ENCODE measurements around the gene EN2.

DNA sequence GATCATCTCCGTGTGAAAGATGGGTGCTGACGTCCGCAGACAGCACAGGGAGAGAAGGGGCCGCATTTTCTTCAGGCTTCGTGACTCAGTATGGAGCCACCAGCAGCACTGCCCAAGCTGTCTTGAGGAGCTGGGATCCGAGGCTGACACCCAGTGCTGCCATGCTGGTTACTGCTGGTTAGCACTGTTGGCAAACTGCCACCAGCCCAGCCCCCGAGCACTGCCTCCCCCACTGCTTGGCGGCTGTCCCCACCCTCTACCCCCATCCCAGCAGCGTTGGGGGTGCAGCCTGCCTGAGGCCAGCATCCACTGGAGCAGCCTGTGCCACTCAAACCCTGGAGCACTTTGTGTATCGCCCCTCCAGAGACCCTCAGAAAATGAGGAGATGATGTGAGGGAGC is 35.8 kb upstream of the EN2 start:
- TF ChIP-seq, protein P1, sequence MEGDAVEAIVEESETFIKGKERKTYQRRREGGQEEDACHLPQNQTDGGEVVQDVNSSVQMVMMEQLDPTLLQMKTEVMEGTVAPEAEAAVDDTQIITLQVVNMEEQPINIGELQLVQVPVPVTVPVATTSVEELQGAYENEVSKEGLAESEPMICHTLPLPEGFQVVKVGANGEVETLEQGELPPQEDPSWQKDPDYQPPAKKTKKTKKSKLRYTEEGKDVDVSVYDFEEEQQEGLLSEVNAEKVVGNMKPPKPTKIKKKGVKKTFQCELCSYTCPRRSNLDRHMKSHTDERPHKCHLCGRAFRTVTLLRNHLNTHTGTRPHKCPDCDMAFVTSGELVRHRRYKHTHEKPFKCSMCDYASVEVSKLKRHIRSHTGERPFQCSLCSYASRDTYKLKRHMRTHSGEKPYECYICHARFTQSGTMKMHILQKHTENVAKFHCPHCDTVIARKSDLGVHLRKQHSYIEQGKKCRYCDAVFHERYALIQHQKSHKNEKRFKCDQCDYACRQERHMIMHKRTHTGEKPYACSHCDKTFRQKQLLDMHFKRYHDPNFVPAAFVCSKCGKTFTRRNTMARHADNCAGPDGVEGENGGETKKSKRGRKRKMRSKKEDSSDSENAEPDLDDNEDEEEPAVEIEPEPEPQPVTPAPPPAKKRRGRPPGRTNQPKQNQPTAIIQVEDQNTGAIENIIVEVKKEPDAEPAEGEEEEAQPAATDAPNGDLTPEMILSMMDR (conservative IDR thresholded peaks at IDR 0.05; ENCODE audit: low read length): no peak
- no peak for TF ChIP-seq EZH2phosphoT487 (IDR thresholded peaks at IDR 0.05; ENCODE audit: borderline replicate concordance, low read depth, low read length)

Data from OCI-LY7 (cell line).